Lower leg skin (tissue), 4 donors: Measurements from ENCODE around the gene EYS. TPM values are rescaled to one million over a fixed set of nuclear protein-coding genes. Genes with fewer than 3 reads are reported as not detected.

Experiments
- DNase-seq, 2 donors: peaks; one replicate each; pipeline ENCODE4 v3.0.0-alpha.2; 2019; ENCODE audit warnings: low spot score in 2 of 2
- H3K4me3 ChIP-seq: fragments of 200-600 bp; sonication (generic); 2 replicates; pipeline ENCODE4 v1.5.1; 2017; ENCODE audit warnings: mild to moderate bottlenecking, low read depth; ENCODE audit not compliant: poor library complexity, severe bottlenecking
- CTCF ChIP-seq, 3 donors: fragments of 450-650 bp; IDR thresholded peaks; one replicate each; pipeline ENCODE4 v1.5.1; 2016; ENCODE audit warnings: antibody characterized with exemption in 3 of 3, mild to moderate bottlenecking in 3 of 3, moderate library complexity in 2 of 3
- POLR2A ChIP-seq, 2 donors: fragments of 450-650 bp; IDR thresholded peaks; one replicate each; pipeline ENCODE4 v1.6.1; 2016 to 2017; ENCODE audit warnings: antibody characterized with exemption in 2 of 2, mild to moderate bottlenecking in 1 of 2, moderate library complexity in 1 of 2
- WGBS, 2 donors: methylation state at CpG; one replicate each; pipeline ENCODE4 v1.1.5; 2018; 5-methylcytosine and 5-hydroxymethylcytosine counted together
- intact Hi-C: fragments of 100-400 bp; cut with DNase I; formaldehyde crosslinking; loops from one replicate; pipeline ENCODE4 v1.15.0; 2023; ENCODE audit warnings: low total_unique reads
- total RNA-seq, 4 donors: library from RNA; depleted of rRNA; stranded (reverse); fragments of >200 nt; gene quantifications; one replicate each; pipeline ENCODE4 v1.1.0, GENCODE V29; 2016

Gene EYS
- total RNA-seq, 4 donors from 2014 or later, result 0.04 TPM; not detected in 3

- H3K4me3 ChIP-seq, result no peak overlapping the region
- intact Hi-C loops, result no loop called here
- WGBS, 2 donors, result 80 to 81% methylated on average over 2 of the region's 2 CpGs
- DNase-seq, result no peak
- no peak for TF ChIP-seq CTCF (IDR thresholded peaks at IDR 0.05)
- no peak for TF ChIP-seq POLR2A (IDR thresholded peaks at IDR 0.05)
These were observed 161.1 kb downstream of the EYS start for GRCh38 chr6:65545920-65546319.

- 83 to 95% methylated on average over 1 of the region's 1 CpG for WGBS, 2 donors
- no peak overlapping the region for H3K4me3 ChIP-seq
- TF ChIP-seq CTCF (IDR thresholded peaks at IDR 0.05) (no peak), POLR2A (IDR thresholded peaks at IDR 0.05) (no peak)
- intact Hi-C loops, result no loop called here
- DNase-seq, result no peak
These were observed 168.4 kb downstream of the EYS start for GRCh38 chr6:65538644-65539043.

GRCh38 chr6:65537600-65537999 is 169.4 kb downstream of the EYS start:
- intact Hi-C loops, result no loop called here
- no peak overlapping the region for H3K4me3 ChIP-seq
- WGBS, 2 donors, result 92 to 95% methylated on average over 2 of the region's 2 CpGs
- no peak for TF ChIP-seq POLR2A (IDR thresholded peaks at IDR 0.05)
- TF ChIP-seq CTCF (IDR thresholded peaks at IDR 0.05), result no peak
- DNase-seq, result no peak

GRCh38 chr6:65531533-65531932 is 175.5 kb downstream of the EYS start:
- TF ChIP-seq POLR2A (IDR thresholded peaks at IDR 0.05), result no peak
- no peak for TF ChIP-seq CTCF (IDR thresholded peaks at IDR 0.05)
- intact Hi-C loops, result no loop called here
- WGBS, 2 donors, result 43 to 78% methylated on average over 3 of the region's 3 CpGs

GRCh38 chr6:65524232-65524631 is 182.8 kb downstream of the EYS start:
- H3K4me3 ChIP-seq, result no peak overlapping the region
- intact Hi-C loops, result no loop called here
- whole genome bisulfite sequencing, 2 donors, result 88 to 93% methylated on average over 2 of the region's 2 CpGs
- DNase-seq, result no peak
- TF ChIP-seq POLR2A (IDR thresholded peaks at IDR 0.05) (no peak), CTCF (IDR thresholded peaks at IDR 0.05) (no peak)

More at GRCh38 chr6:65531533-65531932, 175.5 kb downstream of the EYS start:
- no peak overlapping the region for H3K4me3 ChIP-seq
- no peak for DNase-seq

GRCh38 chr6:65505736-65506135 is 201.3 kb downstream of the EYS start:
- no peak for TF ChIP-seq POLR2A (IDR thresholded peaks at IDR 0.05)
- no peak for TF ChIP-seq CTCF (IDR thresholded peaks at IDR 0.05)
- H3K4me3 ChIP-seq, result no peak overlapping the region
- DNase-seq, result no peak
- WGBS, 2 donors, result 84 to 87% methylated on average over 4 of the region's 4 CpGs
- intact Hi-C loops, result no loop called here
